ENCODE data around the gene CYP26C1. TPM values are rescaled to one million over a fixed set of nuclear protein-coding genes. Genes with fewer than 3 reads are reported as not detected.

CYP26C1 gene
- total RNA-seq, 6 experiments from 2014 or later = 0.07 to 0.12 (median 0.10) TPM; not detected in 3

DNA sequence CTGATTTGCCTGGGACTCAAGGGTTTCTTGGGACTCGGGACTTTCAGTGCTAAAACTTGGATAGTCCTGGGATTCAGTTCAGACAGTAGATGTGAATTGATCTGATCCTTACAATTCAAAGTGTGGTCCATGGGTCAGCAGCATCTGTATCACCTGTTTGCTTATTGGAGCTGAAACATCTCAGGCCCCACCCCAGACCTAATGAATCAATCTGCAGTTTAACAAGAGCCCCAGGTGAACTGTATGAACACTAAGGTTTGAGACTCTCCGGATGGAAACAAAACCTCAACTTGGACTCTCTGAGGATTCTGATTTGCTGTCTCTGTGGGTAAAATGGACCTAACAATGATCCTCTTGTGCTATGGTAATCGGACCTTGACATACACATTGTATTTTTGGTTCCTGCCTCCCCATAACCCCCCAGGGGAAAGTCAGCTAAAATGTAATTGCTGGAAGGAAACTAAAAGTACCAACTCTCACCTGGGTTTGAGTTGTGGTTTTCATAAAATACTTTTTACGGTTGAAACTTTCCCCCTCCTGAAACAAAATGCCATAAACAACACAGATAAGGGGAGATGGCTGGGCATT, 24.8 kb downstream of the CYP26C1 start:
- Histone ChIP-seq H3K9me3 (no peaks in the 10 kb centered on the region), H3K4me3 (no peak overlapping the region), H3K4me1 (peaks cover 0 to 3% (median 0%) of the 10 kb centered on the region in 4 donors), H3K27ac (no peak overlapping the region), H3K36me3 (no peaks in the 10 kb centered on the region), H3K27me3 (no peaks in the 10 kb centered on the region)
- no peak for DNase-seq
- WGBS (ENCODE audit: insufficient coverage, low coverage, low lambda C conversion rate, missing lambda C conversion rate) = 59% methylated on average over 4 of the region's 4 CpGs
- TF ChIP-seq, protein P1, sequence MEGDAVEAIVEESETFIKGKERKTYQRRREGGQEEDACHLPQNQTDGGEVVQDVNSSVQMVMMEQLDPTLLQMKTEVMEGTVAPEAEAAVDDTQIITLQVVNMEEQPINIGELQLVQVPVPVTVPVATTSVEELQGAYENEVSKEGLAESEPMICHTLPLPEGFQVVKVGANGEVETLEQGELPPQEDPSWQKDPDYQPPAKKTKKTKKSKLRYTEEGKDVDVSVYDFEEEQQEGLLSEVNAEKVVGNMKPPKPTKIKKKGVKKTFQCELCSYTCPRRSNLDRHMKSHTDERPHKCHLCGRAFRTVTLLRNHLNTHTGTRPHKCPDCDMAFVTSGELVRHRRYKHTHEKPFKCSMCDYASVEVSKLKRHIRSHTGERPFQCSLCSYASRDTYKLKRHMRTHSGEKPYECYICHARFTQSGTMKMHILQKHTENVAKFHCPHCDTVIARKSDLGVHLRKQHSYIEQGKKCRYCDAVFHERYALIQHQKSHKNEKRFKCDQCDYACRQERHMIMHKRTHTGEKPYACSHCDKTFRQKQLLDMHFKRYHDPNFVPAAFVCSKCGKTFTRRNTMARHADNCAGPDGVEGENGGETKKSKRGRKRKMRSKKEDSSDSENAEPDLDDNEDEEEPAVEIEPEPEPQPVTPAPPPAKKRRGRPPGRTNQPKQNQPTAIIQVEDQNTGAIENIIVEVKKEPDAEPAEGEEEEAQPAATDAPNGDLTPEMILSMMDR (IDR thresholded peaks at IDR 0.05) = no peak
- TF ChIP-seq POLR2A (IDR thresholded peaks at IDR 0.05) = no peak
- intact Hi-C loops (cut with DNase I) = loop anchor here in 1 of 2 donors (10.0 kb wide), 2 partner anchors 199 to 259 kb away; no protein-coding TSS in a partner anchor
- ATAC-seq = no peak

DNA sequence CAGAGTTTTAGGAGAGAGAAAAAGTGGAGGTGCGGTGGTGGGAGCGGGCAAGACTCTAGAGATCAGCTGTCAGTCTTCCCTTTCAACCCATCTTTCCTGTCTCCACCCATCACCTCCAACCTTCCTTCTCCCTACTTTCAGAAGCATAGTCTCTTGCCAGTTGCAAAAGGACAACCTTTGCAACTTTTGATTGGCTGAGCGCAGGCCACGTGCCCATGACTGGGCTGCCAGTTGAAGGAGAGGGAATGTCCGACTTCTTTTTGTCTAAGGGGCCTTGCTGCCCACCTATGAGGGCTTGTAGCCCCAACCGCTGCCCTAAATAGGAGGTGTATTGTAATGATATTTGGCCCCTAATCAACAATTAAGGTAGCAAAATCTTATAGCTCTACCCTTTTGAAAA, 25.7 kb downstream of the CYP26C1 start:
- intact Hi-C loops (cut with DNase I) = loop anchor here in 1 of 2 donors (10.0 kb wide), 2 partner anchors 199 to 259 kb away; no protein-coding TSS in a partner anchor
- H3K36me3 ChIP-seq = no peaks in the 10 kb centered on the region
- WGBS (ENCODE audit: insufficient coverage, low coverage, low lambda C conversion rate, missing lambda C conversion rate) = 82% methylated on average over 3 of the region's 6 CpGs

DNA sequence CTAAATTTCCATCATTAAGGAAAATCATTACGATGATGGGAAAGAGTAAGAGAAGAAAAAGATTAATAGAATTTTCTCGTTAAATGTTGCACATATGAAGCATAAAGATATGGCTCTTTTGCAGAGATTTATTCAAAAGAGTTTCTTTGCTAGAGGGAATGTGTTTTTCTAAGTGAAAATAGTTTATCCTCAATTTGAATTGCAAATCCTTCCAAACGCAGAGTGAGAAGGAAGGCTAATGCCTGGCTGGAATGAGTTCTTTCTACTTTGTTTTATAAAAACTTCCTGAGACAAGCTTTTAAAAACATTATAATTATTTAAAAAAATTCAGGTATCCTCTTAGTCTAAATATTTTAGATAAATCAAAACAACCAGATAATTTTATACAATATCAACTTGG, 27.2 kb downstream of the CYP26C1 start:
- Histone ChIP-seq H3K27ac (no peak overlapping the region), H3K36me3 (no peaks in the 10 kb centered on the region), H3K4me1 (no peaks in the 10 kb centered on the region), H3K9me3 (no peaks in the 10 kb centered on the region), H3K4me3 (no peak overlapping the region), H3K27me3 (no peaks in the 10 kb centered on the region)
- no peak for ATAC-seq
- TF ChIP-seq, protein P1 (IDR thresholded peaks at IDR 0.05) = no peak
- TF ChIP-seq POLR2A (IDR thresholded peaks at IDR 0.05) = no peak
- 82% methylated on average over 3 of the region's 3 CpGs for WGBS (ENCODE audit: insufficient coverage, low coverage, low lambda C conversion rate, missing lambda C conversion rate)
- no peak for DNase-seq
- intact Hi-C loops (cut with DNase I) = loop anchor here in 1 of 2 donors (10.0 kb wide), 2 partner anchors 197 to 257 kb away; no protein-coding TSS in a partner anchor

More for the DNA sequence above, 25.7 kb downstream of the CYP26C1 start:
- TF ChIP-seq, protein P1 (IDR thresholded peaks at IDR 0.05) = no peak
- TF ChIP-seq POLR2A (IDR thresholded peaks at IDR 0.05) = no peak
- no peaks in the 10 kb centered on the region for H3K27me3 ChIP-seq
- H3K9me3 ChIP-seq = no peaks in the 10 kb centered on the region
- no peak overlapping the region for H3K4me3 ChIP-seq
- no peak for DNase-seq
- H3K4me1 ChIP-seq = no peaks in the 10 kb centered on the region
- no peak overlapping the region for H3K27ac ChIP-seq
- ATAC-seq = no peak

DNA sequence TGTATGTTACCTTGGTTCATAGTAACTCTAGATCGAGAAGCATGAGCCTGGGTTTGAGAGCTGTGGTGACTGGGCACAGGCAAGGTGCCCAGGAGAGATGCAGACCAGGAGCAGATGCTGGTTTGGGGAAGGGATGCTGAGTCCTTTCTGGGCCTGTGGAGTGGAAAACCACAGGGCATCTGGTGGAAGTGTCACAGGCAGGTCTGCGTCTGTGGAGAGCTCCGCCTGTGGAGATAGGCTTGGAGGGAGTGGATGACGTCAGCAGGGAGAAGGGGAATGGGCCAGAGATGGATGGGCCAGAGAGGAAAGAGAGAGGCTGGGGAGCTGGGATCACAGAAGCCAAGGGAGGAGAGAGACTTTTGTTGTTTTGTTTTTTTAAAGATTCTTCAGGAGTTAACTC, 27.9 kb downstream of the CYP26C1 start:
- 84% methylated on average over 4 of the region's 4 CpGs for WGBS (ENCODE audit: insufficient coverage, low coverage, low lambda C conversion rate, missing lambda C conversion rate)
- TF ChIP-seq, protein P1 (IDR thresholded peaks at IDR 0.05) = no peak
- TF ChIP-seq POLR2A (IDR thresholded peaks at IDR 0.05) = no peak
- no peaks in the 10 kb centered on the region for H3K9me3 ChIP-seq
- H3K4me1 ChIP-seq = no peaks in the 10 kb centered on the region
- no peaks in the 10 kb centered on the region for H3K27me3 ChIP-seq
- DNase-seq (no peak), ATAC-seq (no peak)
- H3K36me3 ChIP-seq = no peaks in the 10 kb centered on the region
- intact Hi-C loops (cut with DNase I) = loop anchor here in 1 of 2 donors (10.0 kb wide), 2 partner anchors 196 to 256 kb away; no protein-coding TSS in a partner anchor
- no peak overlapping the region for H3K4me3 ChIP-seq
- H3K27ac ChIP-seq = no peak overlapping the region

Data from right lobe of liver (tissue), 6 donors.